GM12878 (cell line): ENCODE measurements around the gene RECK. TPM values are rescaled to one million over a fixed set of nuclear protein-coding genes. Genes with fewer than 3 reads are reported as not detected.

Source experiments
- ATAC-seq: fragments of 200-7000 bp; cut with Tn5 transposase; 3 replicates; pipeline ENCODE4 v1.9.1; 2020; ENCODE audit warnings: mild to moderate bottlenecking, moderate library complexity
- BruUV-seq: library from RNA; stranded (reverse); fragments of 400-500 nt; replicated peaks from 2 replicates; lab custom pipeline; 2021; lab: Mats Ljungman, UMichigan
- CTCF ChIA-PET: fragments of 300-600 bp; sonication (Branson Sonifier 250); formaldehyde crosslinking; extraction: SDS; loops from one replicate; lab custom pipeline; 2021; ENCODE audit warnings: inconsistent platforms; lab: Yijun Ruan, JAX
- POLR2A ChIA-PET: fragments of 350-600 bp; formaldehyde crosslinking; extraction: SDS; loops from one replicate; lab custom pipeline; 2021; ENCODE audit warnings: inconsistent platforms; lab: Charles Lee
- RAD21 ChIA-PET: fragments of 300-600 bp; sonication (Branson Sonifier 250); formaldehyde crosslinking; loops from one replicate; lab custom pipeline; 2023; ENCODE audit warnings: antibody characterized with exemption; ENCODE audit not compliant: unreplicated experiment; lab: Charles Lee
- SMC1A ChIA-PET: fragments of 300-600 bp; sonication (Branson Sonifier 250); formaldehyde crosslinking; loops from one replicate; lab custom pipeline; 2023; ENCODE audit not compliant: unreplicated experiment, uncharacterized antibody; lab: Charles Lee
- DNase-seq: peaks from one replicate; pipeline ENCODE4 v3.0.0-alpha.2; 2011; ENCODE audit warnings: low read depth, low spot score
- FAIRE-seq: peaks from 3 replicates; lab custom pipeline; 2011; peaks lifted over from hg19 to GRCh38; lab: Jason Lieb, UNC
- H2AFZ ChIP-seq: 2 replicates; pipeline ENCODE4 v1.6.0; 2011; ENCODE audit warnings: low read depth, low read length, control low read depth; ENCODE audit not compliant: control insufficient read depth
- H3K27ac ChIP-seq: 2 replicates; pipeline ENCODE4 v1.5.1; 2011; ENCODE audit warnings: control low read depth; ENCODE audit not compliant: control insufficient read depth, insufficient read depth
- H3K27me3 ChIP-seq, 2 experiments: replicated peaks in 1 of 2; 2 replicates each; pipeline versions ENCODE4 v1.6.0 to v1.6.1; 2011; ENCODE audit warnings: low read length in 1 of 2; ENCODE audit not compliant: control insufficient read depth in 2 of 2, insufficient read depth in 2 of 2
- H3K36me3 ChIP-seq, 2 experiments: 2 replicates each; pipeline ENCODE4 v1.5.1; 2011; ENCODE audit warnings: low read length in 1 of 2; ENCODE audit not compliant: control insufficient read depth in 2 of 2, insufficient read depth in 2 of 2
- H3K4me1 ChIP-seq: 2 replicates; pipeline ENCODE4 v1.6.1; 2011; ENCODE audit warnings: mild to moderate bottlenecking, low read length, moderate library complexity, mixed read lengths; ENCODE audit not compliant: control insufficient read depth, insufficient read depth
- H3K4me2 ChIP-seq: 2 replicates; pipeline ENCODE4 v1.6.0; 2011; ENCODE audit warnings: control low read depth; ENCODE audit not compliant: control insufficient read depth, insufficient read depth
- H3K4me3 ChIP-seq: fragments of 200-600 bp; sonication (generic); 2 replicates; pipeline ENCODE4 v1.5.1; 2016
- H3K79me2 ChIP-seq: 2 replicates; pipeline ENCODE4 v1.6.0; 2011; ENCODE audit warnings: low read length; ENCODE audit not compliant: control insufficient read depth, insufficient read depth
- H3K9ac ChIP-seq: 2 replicates; pipeline ENCODE4 v1.8.0; 2011; ENCODE audit warnings: low read length, control low read depth, mixed read lengths; ENCODE audit not compliant: control insufficient read depth, insufficient read depth
- H3K9me3 ChIP-seq: replicated peaks from 3 replicates; pipeline ENCODE4 v1.5.1; 2011; ENCODE audit warnings: mild to moderate bottlenecking, low read length; ENCODE audit not compliant: control insufficient read depth, insufficient read depth
- H4K20me1 ChIP-seq: 2 replicates; pipeline ENCODE4 v1.6.0; 2011; ENCODE audit not compliant: control insufficient read depth, insufficient read depth
- CEBPB ChIP-seq, 2 experiments: fragments of 150-350 bp in 1 of 2; IDR thresholded peaks; 2 replicates each; pipeline ENCODE4 v1.6.1; 2012 to 2014; ENCODE audit warnings: low read depth in 2 of 2, low read length in 2 of 2, borderline replicate concordance in 1 of 2, inconsistent platforms in 1 of 2
- CREB1 ChIP-seq: IDR thresholded peaks from 2 replicates; pipeline ENCODE4 v1.6.1; 2012; ENCODE audit warnings: low read depth, mild to moderate bottlenecking, inconsistent platforms
- EP300 ChIP-seq, 2 experiments: fragments of 150-350 bp in 1 of 2; IDR thresholded peaks; 2 replicates each; pipeline ENCODE4 v1.6.1; 2011 to 2012; ENCODE audit warnings: low read depth in 2 of 2, low read length in 2 of 2, borderline replicate concordance in 1 of 2, improper control_type of control experiment in 1 of 2, inconsistent platforms in 1 of 2; ENCODE audit not compliant: control insufficient read depth in 1 of 2
- ESRRA ChIP-seq: IDR thresholded peaks from 2 replicates; pipeline ENCODE4 v1.6.1; 2012; ENCODE audit warnings: mild to moderate bottlenecking, low read length, improper control_type of control experiment
- HCFC1 ChIP-seq: fragments of 150-350 bp; IDR thresholded peaks from 2 replicates; pipeline ENCODE4 v1.6.1; 2014; ENCODE audit warnings: low read length
- IRF3 ChIP-seq: fragments of 450-650 bp; IDR thresholded peaks from 2 replicates; pipeline ENCODE4 v1.6.1; 2014; ENCODE audit warnings: mild to moderate bottlenecking
- POLR2A ChIP-seq: IDR thresholded peaks from 2 replicates; pipeline ENCODE4 v1.6.1; 2011; ENCODE audit warnings: low read depth, mild to moderate bottlenecking, low read length
- RAD51 ChIP-seq: fragments of 450-650 bp; IDR thresholded peaks from 2 replicates; pipeline ENCODE4 v1.6.1; 2016; ENCODE audit warnings: moderate library complexity, mild to moderate bottlenecking, inconsistent platforms
- SUZ12 ChIP-seq: fragments of 200-600 bp; sonication (generic); IDR thresholded peaks from one replicate; pipeline ENCODE4 v1.6.1; 2018; ENCODE audit warnings: antibody characterized with exemption, mild to moderate bottlenecking; ENCODE audit not compliant: unreplicated experiment
- TARDBP ChIP-seq: IDR thresholded peaks from 2 replicates; pipeline ENCODE4 v1.6.1; 2016; ENCODE audit warnings: borderline replicate concordance
- TCF12 ChIP-seq: IDR thresholded peaks from 2 replicates; pipeline ENCODE4 v1.6.1; 2011; ENCODE audit warnings: low read depth, mild to moderate bottlenecking, low read length
- YY1 ChIP-seq: IDR thresholded peaks from 2 replicates; pipeline ENCODE4 v1.6.1; 2011; ENCODE audit warnings: low read depth, mild to moderate bottlenecking, low read length
- ZNF384 ChIP-seq: IDR thresholded peaks from 2 replicates; pipeline ENCODE4 v1.6.1; 2012; ENCODE audit warnings: low read depth, mild to moderate bottlenecking, low read length, improper control_type of control experiment, borderline replicate concordance
- ZZZ3 ChIP-seq: IDR thresholded peaks from 2 replicates; pipeline ENCODE4 v1.6.1; 2011; ENCODE audit warnings: low read depth; ENCODE audit not compliant: control insufficient read depth, insufficient read length
- WGBS: methylation state at CpG from one replicate; pipeline ENCODE4 v1.1.6; 2016; ENCODE audit warnings: low lambda C conversion rate; ENCODE audit not compliant: insufficient replicate concordance, insufficient coverage; ENCODE audit errors: missing lambda C conversion rate; 5-methylcytosine and 5-hydroxymethylcytosine counted together
- in situ Hi-C: fragments of 300-500 bp; cut with MboI; formaldehyde crosslinking; loops from 9 replicates; pipeline ENCODE4 v1.14.3; 2018; ENCODE audit warnings: mixed read lengths
- intact Hi-C: fragments of 100-400 bp; cut with micrococcal nuclease; formaldehyde crosslinking; loops from one replicate; pipeline ENCODE4 v1.14.2; 2022; ENCODE audit not compliant: unreplicated experiment
- polyA plus RNA-seq, 11 experiments: library from polyadenylated mRNA; depleted of rRNA in 4 of 11; unstranded in 6 of 11; stranded (reverse) in 5 of 11; fragments of >200 nt; fragmentation: Nextera tagmentation in 4 of 11; fragmentation: Illumina TruSeq in 1 of 11; extraction: Ambion mirVana in 4 of 11; extraction: Trizol in 1 of 11; gene quantifications; 1 replicate in 1 of 11; 2 replicates in 10 of 11; pipeline versions ENCODE4 v1.2.1 to v1.2.3, GENCODE V29; 2011 to 2016; ENCODE audit warnings: inconsistent platforms in 2 of 11, missing spikeins in 2 of 11, low read depth in 1 of 11
- total RNA-seq, 4 experiments: library from RNA; depleted of rRNA in 3 of 4; stranded (reverse); fragments of >200 nt in 3 of 4; fragmentation: Illumina TruSeq in 1 of 4; extraction: Trizol in 1 of 4; gene quantifications; 2 replicates each; pipeline versions ENCODE4 v1.2.1 to v1.2.3, GENCODE V29; 2013 to 2021
- TF ChIP-seq, protein P1 (sequence below): fragments of 450-650 bp; IDR thresholded peaks from 2 replicates; pipeline ENCODE4 v1.6.1; 2017; ENCODE audit warnings: mild to moderate bottlenecking
- TF ChIP-seq, protein P2 (sequence below): fragments of 450-650 bp; IDR thresholded peaks from 2 replicates; pipeline ENCODE4 v1.6.1; 2017; ENCODE audit warnings: mild to moderate bottlenecking, moderate library complexity

The RECK gene
- total and polyA plus RNA-seq, 10 of the 15 experiments (the other 5 are each of a cell fraction or from before 2014, with no cell fraction given): 0.02 to 0.40 (median 0.13) TPM

GRCh38 chr9:36005891-36006290, 30.8 kb upstream of the RECK start:
- WGBS: 0% methylated on average over 1 of the region's 1 CpG
- H3K36me3 ChIP-seq: no peaks in the 10 kb centered on the region
- ChIA-PET RAD21 (no interaction called here), CTCF (interaction anchor here (0.8 to 1.8 kb wide), 2 partner anchors 94 to 323 kb away, joined by 3 to 7 read pairs; no protein-coding TSS in a partner anchor), SMC1A (interaction anchor here (2.4 to 3.3 kb wide), 2 partner anchors 15 to 17 kb away, joined by 9 to 16 read pairs; no protein-coding TSS in a partner anchor), POLR2A (no interaction called here)
- DNase-seq: no peak
- no peak overlapping the region for H3K9ac ChIP-seq
- H3K4me3 ChIP-seq: no peak overlapping the region
- no peak for ATAC-seq
- no TSS peak for BruUV-seq
- FAIRE-seq: no peak
- H3K4me1 ChIP-seq: peaks cover 22% of the 10 kb centered on the region
- H4K20me1 ChIP-seq: no peaks in the 10 kb centered on the region
- no peaks in the 10 kb centered on the region for H3K79me2 ChIP-seq
- no peak overlapping the region for H3K4me2 ChIP-seq
- in situ Hi-C loops (no loop called here), intact Hi-C loops (no loop called here)
- no peak overlapping the region for H2AFZ ChIP-seq
- H3K9me3 ChIP-seq: peaks cover 4% of the 10 kb centered on the region; the same call in 2 of the 3 replicates
- no peak overlapping the region for H3K27ac ChIP-seq
- H3K27me3 ChIP-seq: peaks cover 0 to 3% of the 10 kb centered on the region in 2 experiments; a peak in 1 of 4 replicates
- TF ChIP-seq YY1 (no peak), HCFC1 (no peak), SUZ12 (no peak), ZNF384 (no peak), CREB1 (no peak), POLR2A (no peak), CEBPB (IDR thresholded peaks at IDR 0.05; ENCODE audit: borderline replicate concordance in 1 of 2, low read depth in 2 of 2, low read length in 2 of 2) (no peak), TARDBP (no peak), TCF12 (no peak), ESRRA (no peak), EP300 (IDR thresholded peaks at IDR 0.05; ENCODE audit: borderline replicate concordance in 1 of 2, control insufficient read depth in 1 of 2, low read depth in 2 of 2, low read length in 2 of 2) (no peak), ZZZ3 (no peak), RAD51 (no peak), IRF3 (no peak)
- TF ChIP-seq, protein P1, sequence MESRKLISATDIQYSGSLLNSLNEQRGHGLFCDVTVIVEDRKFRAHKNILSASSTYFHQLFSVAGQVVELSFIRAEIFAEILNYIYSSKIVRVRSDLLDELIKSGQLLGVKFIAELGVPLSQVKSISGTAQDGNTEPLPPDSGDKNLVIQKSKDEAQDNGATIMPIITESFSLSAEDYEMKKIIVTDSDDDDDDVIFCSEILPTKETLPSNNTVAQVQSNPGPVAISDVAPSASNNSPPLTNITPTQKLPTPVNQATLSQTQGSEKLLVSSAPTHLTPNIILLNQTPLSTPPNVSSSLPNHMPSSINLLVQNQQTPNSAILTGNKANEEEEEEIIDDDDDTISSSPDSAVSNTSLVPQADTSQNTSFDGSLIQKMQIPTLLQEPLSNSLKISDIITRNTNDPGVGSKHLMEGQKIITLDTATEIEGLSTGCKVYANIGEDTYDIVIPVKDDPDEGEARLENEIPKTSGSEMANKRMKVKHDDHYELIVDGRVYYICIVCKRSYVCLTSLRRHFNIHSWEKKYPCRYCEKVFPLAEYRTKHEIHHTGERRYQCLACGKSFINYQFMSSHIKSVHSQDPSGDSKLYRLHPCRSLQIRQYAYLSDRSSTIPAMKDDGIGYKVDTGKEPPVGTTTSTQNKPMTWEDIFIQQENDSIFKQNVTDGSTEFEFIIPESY: no peak
- TF ChIP-seq, protein P2, sequence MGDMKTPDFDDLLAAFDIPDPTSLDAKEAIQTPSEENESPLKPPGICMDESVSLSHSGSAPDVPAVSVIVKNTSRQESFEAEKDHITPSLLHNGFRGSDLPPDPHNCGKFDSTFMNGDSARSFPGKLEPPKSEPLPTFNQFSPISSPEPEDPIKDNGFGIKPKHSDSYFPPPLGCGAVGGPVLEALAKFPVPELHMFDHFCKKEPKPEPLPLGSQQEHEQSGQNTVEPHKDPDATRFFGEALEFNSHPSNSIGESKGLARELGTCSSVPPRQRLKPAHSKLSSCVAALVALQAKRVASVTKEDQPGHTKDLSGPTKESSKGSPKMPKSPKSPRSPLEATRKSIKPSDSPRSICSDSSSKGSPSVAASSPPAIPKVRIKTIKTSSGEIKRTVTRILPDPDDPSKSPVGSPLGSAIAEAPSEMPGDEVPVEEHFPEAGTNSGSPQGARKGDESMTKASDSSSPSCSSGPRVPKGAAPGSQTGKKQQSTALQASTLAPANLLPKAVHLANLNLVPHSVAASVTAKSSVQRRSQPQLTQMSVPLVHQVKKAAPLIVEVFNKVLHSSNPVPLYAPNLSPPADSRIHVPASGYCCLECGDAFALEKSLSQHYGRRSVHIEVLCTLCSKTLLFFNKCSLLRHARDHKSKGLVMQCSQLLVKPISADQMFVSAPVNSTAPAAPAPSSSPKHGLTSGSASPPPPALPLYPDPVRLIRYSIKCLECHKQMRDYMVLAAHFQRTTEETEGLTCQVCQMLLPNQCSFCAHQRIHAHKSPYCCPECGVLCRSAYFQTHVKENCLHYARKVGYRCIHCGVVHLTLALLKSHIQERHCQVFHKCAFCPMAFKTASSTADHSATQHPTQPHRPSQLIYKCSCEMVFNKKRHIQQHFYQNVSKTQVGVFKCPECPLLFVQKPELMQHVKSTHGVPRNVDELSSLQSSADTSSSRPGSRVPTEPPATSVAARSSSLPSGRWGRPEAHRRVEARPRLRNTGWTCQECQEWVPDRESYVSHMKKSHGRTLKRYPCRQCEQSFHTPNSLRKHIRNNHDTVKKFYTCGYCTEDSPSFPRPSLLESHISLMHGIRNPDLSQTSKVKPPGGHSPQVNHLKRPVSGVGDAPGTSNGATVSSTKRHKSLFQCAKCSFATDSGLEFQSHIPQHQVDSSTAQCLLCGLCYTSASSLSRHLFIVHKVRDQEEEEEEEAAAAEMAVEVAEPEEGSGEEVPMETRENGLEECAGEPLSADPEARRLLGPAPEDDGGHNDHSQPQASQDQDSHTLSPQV: no peak
